H1 (cell line): ENCODE results near the gene ERN2. TPM values are rescaled to one million over a fixed set of nuclear protein-coding genes. Genes with fewer than 3 reads are reported as not detected.

ENCODE experiments used
- KDM5A ChIP-seq: fragments of 200-600 bp; IDR thresholded peaks from 2 replicates; pipeline ENCODE4 v1.7.1; 2012; ENCODE audit warnings: mild to moderate bottlenecking, low read length, inconsistent platforms, mixed read lengths
- polyA plus RNA-seq, 7 experiments: library from polyadenylated mRNA; depleted of rRNA in 3 of 7; stranded (reverse) in 5 of 7; unstranded in 2 of 7; fragments of >200 nt in 5 of 7; fragments of 200-250 nt in 2 of 7; gene quantifications; 1 replicate in 5 of 7; 2 replicates in 1 of 7; 4 replicates in 1 of 7; pipeline versions ENCODE4 v1.2.1 to v1.2.3, GENCODE V29; 2011 to 2013; ENCODE audit warnings: missing spikeins in 2 of 7, mixed read lengths in 2 of 7
- total RNA-seq: library from RNA; stranded (reverse); fragmentation: NEBNext Ultra II Directional; extraction: Animal tissue kit (Norgen Biotek cat#: 25700); gene quantifications from 2 replicates; pipeline ENCODE4 v1.2.1, GENCODE V29; 2021

Gene ERN2
- total and polyA plus RNA-seq, 2 of the 8 experiments (the other 6 are each of a cell fraction or from before 2014, with no cell fraction given): 2.4 to 4.4 TPM

GRCh38 chr16:23666571-23667354, 46.3 kb downstream of the ERN2 start (continued):
- no peak for TF ChIP-seq KDM5A
